GM10266 (cell line): ENCODE data around the gene KCNE1.
"Not testable (repeated sequence)": the region's sequence is repeated elsewhere in the genome, so short reads cannot be mapped to it uniquely, and the experiment has no call there.

Source experiments
- DNase-seq: peaks from one replicate; pipeline ENCODE4 v3.0.0; 2012; ENCODE audit errors: extremely low spot score
- TF ChIP-seq, protein P1 (sequence below): IDR thresholded peaks from 2 replicates; pipeline ENCODE4 v1.5.1; 2012; ENCODE audit warnings: mild to moderate bottlenecking, low read depth; ENCODE audit not compliant: control insufficient read depth, insufficient read depth; ENCODE audit errors: missing control alignments

KCNE1 gene

DNA sequence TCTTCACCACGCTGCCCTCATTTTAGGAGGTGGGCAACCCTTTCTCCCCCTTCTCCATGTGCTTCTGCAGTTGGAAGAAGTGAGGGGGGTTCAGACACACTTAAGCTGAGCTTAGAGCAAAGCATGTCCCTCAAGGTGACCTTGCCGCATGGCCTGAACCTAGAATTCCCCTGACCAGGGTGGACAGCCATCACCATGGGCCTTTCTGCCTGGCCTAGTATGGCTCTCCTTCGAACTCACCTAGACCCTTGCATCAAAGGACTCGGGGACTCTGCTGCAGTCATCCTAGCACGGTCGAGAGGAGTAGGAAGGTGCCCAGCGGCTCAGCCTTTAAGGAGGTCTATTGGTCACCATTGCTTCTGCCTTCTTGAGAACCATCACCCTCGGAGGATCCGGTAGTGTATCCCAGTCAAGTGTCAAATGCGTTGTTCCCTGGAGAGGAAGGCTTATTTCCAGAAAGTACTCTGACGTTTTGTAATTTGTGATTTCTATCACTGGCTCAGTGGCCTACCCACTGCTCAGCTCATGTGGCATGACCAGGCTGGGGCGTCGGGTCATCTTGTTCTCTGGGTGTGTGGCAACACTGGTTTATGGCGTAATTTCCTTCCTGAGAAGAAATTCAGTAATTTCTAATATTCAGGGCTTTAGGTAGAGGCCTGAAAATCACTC, at the start of gene KCNE1:
Gene KCNE1 (minus strand): TSS at position 424 of the 669 bp plus-strand sequence. CDS start 62,576 bp downstream, outside the sequence.
- DNase-seq = no peak
- TF ChIP-seq, protein P1, sequence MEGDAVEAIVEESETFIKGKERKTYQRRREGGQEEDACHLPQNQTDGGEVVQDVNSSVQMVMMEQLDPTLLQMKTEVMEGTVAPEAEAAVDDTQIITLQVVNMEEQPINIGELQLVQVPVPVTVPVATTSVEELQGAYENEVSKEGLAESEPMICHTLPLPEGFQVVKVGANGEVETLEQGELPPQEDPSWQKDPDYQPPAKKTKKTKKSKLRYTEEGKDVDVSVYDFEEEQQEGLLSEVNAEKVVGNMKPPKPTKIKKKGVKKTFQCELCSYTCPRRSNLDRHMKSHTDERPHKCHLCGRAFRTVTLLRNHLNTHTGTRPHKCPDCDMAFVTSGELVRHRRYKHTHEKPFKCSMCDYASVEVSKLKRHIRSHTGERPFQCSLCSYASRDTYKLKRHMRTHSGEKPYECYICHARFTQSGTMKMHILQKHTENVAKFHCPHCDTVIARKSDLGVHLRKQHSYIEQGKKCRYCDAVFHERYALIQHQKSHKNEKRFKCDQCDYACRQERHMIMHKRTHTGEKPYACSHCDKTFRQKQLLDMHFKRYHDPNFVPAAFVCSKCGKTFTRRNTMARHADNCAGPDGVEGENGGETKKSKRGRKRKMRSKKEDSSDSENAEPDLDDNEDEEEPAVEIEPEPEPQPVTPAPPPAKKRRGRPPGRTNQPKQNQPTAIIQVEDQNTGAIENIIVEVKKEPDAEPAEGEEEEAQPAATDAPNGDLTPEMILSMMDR = no peak

DNA sequence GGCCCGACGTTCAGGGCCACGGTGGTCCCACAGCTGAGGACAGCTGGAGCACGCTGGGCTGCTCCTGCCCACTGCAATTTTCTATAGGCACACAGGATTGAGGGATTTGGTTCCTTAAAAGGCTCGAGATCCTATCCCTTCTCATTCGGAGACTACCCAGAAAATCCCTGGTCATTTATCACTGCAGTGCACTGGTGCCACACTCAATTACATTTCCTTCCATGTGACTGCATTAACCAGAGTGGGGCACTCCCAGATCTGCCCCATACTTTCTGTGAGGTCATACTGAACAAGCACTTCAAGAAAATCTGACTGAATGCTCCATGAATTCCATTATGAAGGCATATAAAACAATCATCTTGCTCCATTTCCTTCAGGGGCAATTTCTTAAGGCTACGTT, 49.8 kb upstream of the KCNE1 start:
- DNase-seq = no peak
- TF ChIP-seq, protein P1 = no peak

DNA sequence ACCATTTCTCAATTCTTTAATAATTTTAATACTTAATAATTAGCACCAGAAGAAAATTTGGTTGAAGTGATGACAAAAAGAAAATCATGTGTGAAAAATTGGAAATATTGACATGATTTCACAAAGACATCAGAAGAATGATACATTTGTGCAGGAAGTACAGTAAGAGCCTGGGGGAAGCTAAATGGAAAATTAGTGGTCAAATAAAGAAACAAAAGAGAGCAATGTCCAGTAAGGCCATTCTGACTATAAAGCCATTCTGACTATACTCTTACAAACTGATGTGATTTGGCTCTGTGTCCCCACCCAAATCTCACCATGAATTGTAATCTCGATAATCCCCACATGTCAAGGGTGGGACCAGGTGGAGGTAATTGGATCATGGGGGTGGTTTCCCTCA, 48.6 kb upstream of the KCNE1 start:
- no peak for DNase-seq

DNA sequence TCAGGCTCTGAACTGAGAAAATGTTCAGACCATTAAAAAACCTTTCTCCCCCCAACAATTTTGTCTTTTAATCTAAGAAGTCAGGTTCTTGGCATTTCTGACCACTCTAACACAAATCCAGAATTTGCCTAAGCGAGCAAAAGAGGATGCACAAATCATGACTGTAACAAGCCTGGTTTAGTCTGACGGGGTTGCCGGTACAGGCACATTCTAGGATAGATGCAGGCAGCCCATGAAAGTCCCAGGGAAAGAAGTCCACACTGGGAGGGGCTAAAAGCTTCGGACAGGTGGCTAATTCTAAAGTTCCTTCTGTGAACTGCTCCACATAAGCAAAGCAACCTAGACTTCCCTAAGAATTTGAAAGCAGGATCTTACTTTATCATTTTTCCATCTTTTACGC, 48.0 kb upstream of the KCNE1 start:
- DNase-seq = no peak
- TF ChIP-seq, protein P1 = no peak

More for the DNA sequence above, 48.6 kb upstream of the KCNE1 start:
- TF ChIP-seq, protein P1 = no peak

DNA sequence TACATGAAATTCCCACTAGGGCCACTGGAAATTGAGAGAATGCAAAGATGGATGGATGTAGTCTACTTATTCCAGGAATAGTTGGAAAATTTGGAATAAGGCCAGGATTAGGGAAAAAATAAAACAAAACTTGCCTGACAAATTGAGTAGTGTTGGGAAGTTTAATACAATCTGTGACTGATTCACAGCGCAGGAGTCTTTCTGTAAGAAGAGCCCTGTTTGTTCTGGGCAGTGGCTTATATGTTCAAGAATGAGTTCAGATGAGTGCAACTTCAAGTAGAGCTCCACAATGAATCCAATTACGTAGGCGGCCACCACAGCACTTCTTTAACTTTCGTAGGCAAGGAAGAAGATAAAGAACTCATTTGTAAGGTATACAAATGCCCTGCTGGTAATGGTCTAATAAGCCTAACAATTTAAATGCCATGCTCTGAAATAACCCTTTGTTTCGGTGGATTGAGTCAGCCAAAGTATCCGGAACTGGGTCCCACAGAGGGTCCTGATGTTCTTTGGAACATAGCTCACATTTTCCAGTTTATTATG, 47.1 kb upstream of the KCNE1 start:
- TF ChIP-seq, protein P1 = no peak
- DNase-seq = no peak

DNA sequence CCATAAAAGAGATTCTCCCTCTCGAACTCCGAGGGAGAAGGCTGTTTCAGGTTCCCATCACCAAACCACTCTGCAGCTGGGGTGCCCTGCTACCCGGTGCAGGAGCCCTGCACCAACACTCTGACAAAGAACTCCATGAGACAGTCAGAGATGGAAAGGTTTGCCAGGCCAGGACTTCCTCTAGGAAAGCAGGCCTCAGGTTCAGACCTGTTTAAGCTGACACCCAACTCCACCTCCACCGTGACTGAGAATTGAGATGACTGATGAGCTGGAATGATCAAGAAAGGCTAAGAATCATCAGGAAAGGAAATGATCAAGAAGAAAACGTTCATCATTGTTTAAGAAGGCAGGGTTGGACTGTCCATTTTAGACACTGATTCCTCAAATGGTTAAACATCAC, 46.2 kb upstream of the KCNE1 start:
- DNase-seq = no peak
- TF ChIP-seq, protein P1 = no peak

DNA sequence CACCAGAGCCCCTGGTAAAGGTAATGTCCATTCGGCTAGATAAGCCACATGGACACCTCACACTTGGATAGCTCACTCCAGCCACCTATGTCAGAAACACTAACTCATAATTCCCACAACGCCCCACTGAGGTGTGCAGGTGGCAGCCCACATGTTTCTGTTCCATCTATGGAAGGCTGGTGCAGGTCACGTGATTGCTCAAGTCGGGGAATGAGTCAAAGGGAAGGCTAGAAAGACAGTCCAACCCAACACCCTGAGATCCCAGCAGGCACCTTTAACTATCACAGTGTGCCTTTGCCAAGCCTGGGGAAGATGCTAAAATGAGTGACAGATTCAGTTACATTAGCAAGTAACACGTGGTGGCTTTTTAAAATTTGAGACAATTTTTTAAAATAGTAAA, 45.3 kb upstream of the KCNE1 start:
- TF ChIP-seq, protein P1 = no peak
- DNase-seq = no peak

DNA sequence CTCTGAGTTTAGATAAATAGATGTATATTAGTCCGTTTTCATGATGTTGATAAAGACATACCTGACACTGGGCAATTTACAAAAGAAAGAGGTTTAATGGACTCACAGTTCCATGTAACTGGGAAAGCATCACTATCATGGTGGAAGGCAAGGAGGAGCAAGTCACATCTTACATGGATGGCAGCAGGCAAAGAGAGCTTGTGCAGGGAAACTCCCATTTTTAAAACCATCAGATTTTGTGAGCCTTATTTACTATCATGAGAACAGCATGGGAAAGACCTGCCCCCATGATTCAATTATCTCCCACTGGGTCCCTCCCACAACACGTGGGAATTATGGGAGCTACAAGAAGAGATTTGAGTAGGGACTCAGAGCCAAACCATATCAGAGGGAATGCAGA, 42.7 kb upstream of the KCNE1 start:
- not testable (repeated sequence) for DNase-seq
